Measurements from ENCODE around the gene PRKAR2B. TPM values are rescaled to one million over a fixed set of nuclear protein-coding genes. Genes with fewer than 3 reads are reported as not detected.
"Not testable (repeated sequence)": the region's sequence is repeated elsewhere in the genome, so short reads cannot be mapped to it uniquely, and the experiment has no call there.

PRKAR2B gene
- total and polyA plus RNA-seq, 9 donors = 24.2 to 84.9 (median 43.7) TPM

DNA sequence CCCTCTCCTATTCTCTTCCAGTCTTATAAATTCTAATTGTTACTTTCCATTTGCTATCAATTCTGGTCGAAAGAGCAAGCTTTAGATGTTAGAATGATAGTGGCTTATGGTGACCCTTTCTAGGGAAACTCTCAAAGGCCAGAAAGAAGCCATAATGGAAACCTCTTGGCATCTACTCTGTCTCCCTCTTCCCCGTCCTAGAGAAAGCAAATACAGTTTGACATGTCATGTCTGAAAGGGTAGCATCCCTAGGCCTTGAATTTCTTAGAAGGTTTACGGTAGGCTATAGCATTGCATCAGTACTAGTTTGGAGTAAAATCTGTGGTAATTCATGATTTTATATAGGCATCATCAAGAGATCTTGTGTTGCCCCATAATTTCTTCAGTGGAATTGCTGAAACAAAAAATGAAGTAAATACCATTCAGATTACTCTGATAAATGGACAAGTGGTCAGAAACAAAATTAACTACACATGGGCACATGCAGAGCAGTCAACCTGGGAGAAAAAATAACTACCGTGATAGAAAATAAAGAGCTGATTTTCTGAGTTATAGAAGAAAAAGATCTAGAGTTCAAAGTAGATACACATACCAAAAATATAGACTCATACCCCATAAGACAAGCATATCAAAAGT lies 4.4 kb downstream of the PRKAR2B start:
- no peak overlapping the region for H3K4me3 ChIP-seq
- no peak for DNase-seq
- peaks cover 2% of the 10 kb centered on the region for H3K4me1 ChIP-seq (ENCODE audit: insufficient read depth)
- intact Hi-C loops (cut with DNase I) = loop anchor here in 1 of 4 donors (10.0 kb wide), 1 partner anchor 384 kb away; the partner anchor contains the start of gene CCDC71L
- H3K27ac ChIP-seq = no peak overlapping the region
- no peaks in the 10 kb centered on the region for H3K9me3 ChIP-seq
- TF ChIP-seq POLR2A (IDR thresholded peaks at IDR 0.05) = no peak
- H3K27me3 ChIP-seq = no peaks in the 10 kb centered on the region
- WGBS, 3 donors = 93 to 97% (median 97%) methylated on average over 4 of the region's 4 CpGs
- H3K36me3 ChIP-seq = no peaks in the 10 kb centered on the region

- H3K9me3 ChIP-seq = no peaks in the 10 kb centered on the region
- no peak overlapping the region for H3K4me3 ChIP-seq
- no peaks in the 10 kb centered on the region for H3K27me3 ChIP-seq
- 89 to 98% (median 98%) methylated on average over 1 of the region's 1 CpG for WGBS, 3 donors
- DNase-seq = no peak
- H3K36me3 ChIP-seq = no peaks in the 10 kb centered on the region
- intact Hi-C loops (cut with DNase I) = loop anchor here in 1 of 4 donors (10.0 kb wide), 1 partner anchor 385 kb away; the partner anchor contains the start of gene CCDC71L
- H3K27ac ChIP-seq = no peak overlapping the region
- H3K4me1 ChIP-seq (ENCODE audit: insufficient read depth) = peaks cover 2% of the 10 kb centered on the region
- TF ChIP-seq EP300 (IDR thresholded peaks at IDR 0.05) = no peak
- no peak for TF ChIP-seq POLR2A (IDR thresholded peaks at IDR 0.05)
- TF ChIP-seq, protein P1, sequence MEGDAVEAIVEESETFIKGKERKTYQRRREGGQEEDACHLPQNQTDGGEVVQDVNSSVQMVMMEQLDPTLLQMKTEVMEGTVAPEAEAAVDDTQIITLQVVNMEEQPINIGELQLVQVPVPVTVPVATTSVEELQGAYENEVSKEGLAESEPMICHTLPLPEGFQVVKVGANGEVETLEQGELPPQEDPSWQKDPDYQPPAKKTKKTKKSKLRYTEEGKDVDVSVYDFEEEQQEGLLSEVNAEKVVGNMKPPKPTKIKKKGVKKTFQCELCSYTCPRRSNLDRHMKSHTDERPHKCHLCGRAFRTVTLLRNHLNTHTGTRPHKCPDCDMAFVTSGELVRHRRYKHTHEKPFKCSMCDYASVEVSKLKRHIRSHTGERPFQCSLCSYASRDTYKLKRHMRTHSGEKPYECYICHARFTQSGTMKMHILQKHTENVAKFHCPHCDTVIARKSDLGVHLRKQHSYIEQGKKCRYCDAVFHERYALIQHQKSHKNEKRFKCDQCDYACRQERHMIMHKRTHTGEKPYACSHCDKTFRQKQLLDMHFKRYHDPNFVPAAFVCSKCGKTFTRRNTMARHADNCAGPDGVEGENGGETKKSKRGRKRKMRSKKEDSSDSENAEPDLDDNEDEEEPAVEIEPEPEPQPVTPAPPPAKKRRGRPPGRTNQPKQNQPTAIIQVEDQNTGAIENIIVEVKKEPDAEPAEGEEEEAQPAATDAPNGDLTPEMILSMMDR (IDR thresholded peaks at IDR 0.05) = no peak
Measured at GRCh38 chr7:107049480-107049879, 5.0 kb downstream of the PRKAR2B start.

- H3K27ac ChIP-seq = no peak overlapping the region
- no peaks in the 10 kb centered on the region for H3K27me3 ChIP-seq
- H3K9me3 ChIP-seq = no peaks in the 10 kb centered on the region
- WGBS, 3 donors = 84 to 97% (median 88%) methylated on average over 1 of the region's 1 CpG
- H3K36me3 ChIP-seq = no peaks in the 10 kb centered on the region
- intact Hi-C loops (cut with DNase I) = loop anchor here in 1 of 4 donors (10.0 kb wide), 1 partner anchor 385 kb away; the partner anchor contains the start of gene CCDC71L
- no peak for DNase-seq
- peaks cover 2% of the 10 kb centered on the region for H3K4me1 ChIP-seq (ENCODE audit: insufficient read depth)
- no peak for TF ChIP-seq EP300 (IDR thresholded peaks at IDR 0.05)
- TF ChIP-seq, protein P1 (IDR thresholded peaks at IDR 0.05) = no peak
- no peak for TF ChIP-seq POLR2A (IDR thresholded peaks at IDR 0.05)
- H3K4me3 ChIP-seq = no peak overlapping the region
Measured at GRCh38 chr7:107049971-107050532, 5.5 kb downstream of the PRKAR2B start.

DNA sequence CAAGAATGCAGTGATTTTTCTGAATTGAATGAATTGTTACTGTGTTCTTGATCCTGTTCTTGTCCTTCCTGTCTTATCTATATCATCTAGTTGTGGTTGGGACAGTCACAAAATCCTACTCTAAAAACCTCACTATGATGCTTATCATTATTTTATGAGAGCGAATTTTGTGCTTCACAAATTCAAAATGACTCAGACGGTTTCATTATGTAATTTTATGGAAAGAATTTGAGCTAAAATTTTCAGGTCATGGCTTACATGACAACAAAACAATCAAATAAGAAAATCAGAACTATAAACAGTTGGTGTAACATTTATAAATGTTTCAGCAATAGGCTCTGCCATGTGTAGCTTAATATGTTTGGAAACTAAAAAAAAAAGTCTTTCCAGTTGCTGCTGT lies 6.9 kb downstream of the PRKAR2B start:
- peaks cover 2% of the 10 kb centered on the region for H3K4me1 ChIP-seq (ENCODE audit: insufficient read depth)
- no peaks in the 10 kb centered on the region for H3K36me3 ChIP-seq
- 70 to 78% (median 73%) methylated on average over 2 of the region's 2 CpGs for WGBS, 3 donors
- DNase-seq = no peak
- no peaks in the 10 kb centered on the region for H3K27me3 ChIP-seq
- H3K4me3 ChIP-seq = no peak overlapping the region
- TF ChIP-seq EP300 (IDR thresholded peaks at IDR 0.05) = no peak
- TF ChIP-seq POLR2A (IDR thresholded peaks at IDR 0.05) = no peak
- TF ChIP-seq, protein P1 (IDR thresholded peaks at IDR 0.05) = no peak
- intact Hi-C loops (cut with DNase I) = no loop called here
- no peaks in the 10 kb centered on the region for H3K9me3 ChIP-seq
- no peak overlapping the region for H3K27ac ChIP-seq

DNA sequence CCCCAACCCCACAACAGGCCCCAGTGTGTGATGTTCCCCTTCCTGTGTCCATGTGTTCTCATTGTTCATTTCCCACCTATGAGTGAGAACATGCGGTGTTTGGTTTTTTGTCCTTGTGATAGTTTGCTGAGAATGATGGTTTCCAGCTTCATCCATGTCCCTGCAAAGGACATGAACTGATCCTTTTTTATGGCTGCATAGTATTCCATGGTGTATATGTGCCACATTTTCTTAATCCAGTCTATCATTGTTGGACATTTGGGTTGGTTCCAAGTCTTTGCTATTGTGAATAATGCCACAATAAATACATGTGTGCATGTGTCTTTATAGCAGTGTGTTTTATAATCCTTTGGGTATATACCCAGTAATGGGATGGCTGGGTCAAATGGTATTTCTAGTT lies 10.5 kb downstream of the PRKAR2B start:
- H3K27ac ChIP-seq; H3K36me3 ChIP-seq; intact Hi-C loops (cut with DNase I); DNase-seq; H3K27me3 ChIP-seq; H3K9me3 ChIP-seq; H3K4me1 ChIP-seq (ENCODE audit: insufficient read depth); H3K4me3 ChIP-seq: not testable (repeated sequence)
- WGBS, 3 donors = 70 to 100% (median 89%) methylated on average over 1 of the region's 1 CpG

GRCh38 chr7:107056058-107056457 lies 11.6 kb downstream of the PRKAR2B start:
- H3K4me1 ChIP-seq (ENCODE audit: insufficient read depth); H3K9me3 ChIP-seq; H3K27ac ChIP-seq; intact Hi-C loops (cut with DNase I); H3K36me3 ChIP-seq; H3K4me3 ChIP-seq; DNase-seq; H3K27me3 ChIP-seq: not testable (repeated sequence)
- WGBS, 3 donors = 95 to 100% (median 98%) methylated on average over 3 of the region's 3 CpGs
